ENCODE results near the gene MICU2.
"Not testable (repeated sequence)": the region's sequence is repeated elsewhere in the genome, so short reads cannot be mapped to it uniquely, and the experiment has no call there.

MICU2 gene

GRCh38 chr13:21616205-21616866 is 12.4 kb upstream of the MICU2 start:
- Histone ChIP-seq H3K4me1 (ENCODE audit: control insufficient read depth, insufficient read depth, low read length) (peaks cover 3% of the 10 kb centered on the region), H3K4me3 (ENCODE audit: low read length) (no peak overlapping the region), H3K9ac (ENCODE audit: low read length) (peak overlapping the region; percentile 42), H3K27me3 (ENCODE audit: control insufficient read depth, insufficient read depth, low read length) (no peaks in the 10 kb centered on the region), H3K9me3 (ENCODE audit: control insufficient read depth, low read length) (no peaks in the 10 kb centered on the region), H3K36me3 (ENCODE audit: control insufficient read depth, insufficient read depth, low read length) (no peaks in the 10 kb centered on the region)

DNA sequence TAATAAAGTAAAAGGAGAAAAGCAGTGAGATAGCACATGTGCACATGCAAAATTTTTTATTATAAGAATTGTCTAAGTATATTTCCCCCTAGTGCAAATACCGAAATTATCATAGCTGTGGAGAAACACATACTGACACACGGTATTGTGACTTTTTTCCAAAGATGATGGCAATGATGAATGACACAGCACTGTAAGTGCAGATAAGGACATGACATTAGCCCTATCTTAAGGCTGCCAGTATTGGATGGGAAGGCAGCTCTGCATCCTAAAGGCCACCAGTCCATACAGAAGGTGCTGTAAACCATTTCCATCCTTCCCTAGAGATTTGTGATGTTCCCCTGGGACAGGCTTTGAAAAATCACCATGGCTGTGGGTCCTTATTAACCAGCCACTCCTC is 11.5 kb upstream of the MICU2 start:
- no peaks in the 10 kb centered on the region for H3K36me3 ChIP-seq (ENCODE audit: control insufficient read depth, insufficient read depth, low read length)
- H3K9me3 ChIP-seq (ENCODE audit: control insufficient read depth, low read length) = no peaks in the 10 kb centered on the region
- H3K4me1 ChIP-seq (ENCODE audit: control insufficient read depth, insufficient read depth, low read length) = peaks cover 3% of the 10 kb centered on the region
- H3K9ac ChIP-seq (ENCODE audit: low read length) = no peak overlapping the region
- no peaks in the 10 kb centered on the region for H3K27me3 ChIP-seq (ENCODE audit: control insufficient read depth, insufficient read depth, low read length)
- H3K4me3 ChIP-seq (ENCODE audit: low read length) = no peak overlapping the region

DNA sequence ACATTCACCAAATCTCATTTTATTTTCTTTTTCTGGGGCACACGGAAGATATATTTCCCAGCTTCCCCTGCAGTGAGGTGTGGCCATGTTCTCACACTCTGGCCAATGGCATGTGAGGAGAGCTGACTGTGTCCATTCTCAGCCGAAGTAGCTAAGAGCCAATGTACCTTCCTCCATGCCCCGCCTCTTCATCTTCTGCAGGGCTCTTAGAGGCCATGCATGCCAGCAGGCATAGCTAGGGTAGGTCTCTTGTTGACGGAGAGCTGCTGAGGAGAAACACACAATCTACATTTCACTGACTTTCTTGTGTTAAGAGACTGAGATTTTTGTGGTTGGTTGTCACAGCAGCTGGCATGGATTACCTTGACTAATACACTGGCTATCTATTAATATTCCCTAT is 9.8 kb upstream of the MICU2 start:
- Histone ChIP-seq H3K27me3 (ENCODE audit: control insufficient read depth, insufficient read depth, low read length) (no peaks in the 10 kb centered on the region), H3K4me1 (ENCODE audit: control insufficient read depth, insufficient read depth, low read length) (peaks cover 3% of the 10 kb centered on the region)

DNA sequence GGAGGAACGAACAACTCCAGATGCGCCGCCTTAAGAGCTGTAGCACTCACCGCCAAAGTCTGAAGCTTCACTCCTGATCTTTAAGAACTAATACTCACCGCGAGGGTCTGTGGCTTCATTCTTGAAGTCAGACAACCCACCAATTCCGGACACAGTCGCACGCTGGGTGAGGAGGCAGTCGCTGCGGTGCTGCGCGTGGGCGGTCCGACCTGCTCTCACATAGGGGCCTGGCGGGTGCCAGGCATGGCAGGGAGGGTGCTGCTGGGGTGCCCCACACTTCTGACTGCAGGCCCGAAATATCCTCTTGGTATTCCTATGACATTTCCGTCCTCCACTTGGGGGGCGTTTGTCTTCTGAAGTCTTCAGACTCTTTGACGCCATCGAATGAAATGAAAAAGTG is 7.4 kb upstream of the MICU2 start:
- Histone ChIP-seq H3K36me3 (ENCODE audit: control insufficient read depth, insufficient read depth, low read length) (no peaks in the 10 kb centered on the region), H3K4me3 (ENCODE audit: low read length) (no peak overlapping the region), H3K4me1 (ENCODE audit: control insufficient read depth, insufficient read depth, low read length) (no peaks in the 10 kb centered on the region), H3K9me3 (ENCODE audit: control insufficient read depth, low read length) (no peaks in the 10 kb centered on the region), H3K27me3 (ENCODE audit: control insufficient read depth, insufficient read depth, low read length) (peaks cover 5% of the 10 kb centered on the region), H3K9ac (ENCODE audit: low read length) (no peak overlapping the region)

More for the DNA sequence above, 9.8 kb upstream of the MICU2 start:
- H3K4me3 ChIP-seq (ENCODE audit: low read length) = no peak overlapping the region
- no peaks in the 10 kb centered on the region for H3K9me3 ChIP-seq (ENCODE audit: control insufficient read depth, low read length)
- H3K36me3 ChIP-seq (ENCODE audit: control insufficient read depth, insufficient read depth, low read length) = no peaks in the 10 kb centered on the region
- H3K9ac ChIP-seq (ENCODE audit: low read length) = no peak overlapping the region

DNA sequence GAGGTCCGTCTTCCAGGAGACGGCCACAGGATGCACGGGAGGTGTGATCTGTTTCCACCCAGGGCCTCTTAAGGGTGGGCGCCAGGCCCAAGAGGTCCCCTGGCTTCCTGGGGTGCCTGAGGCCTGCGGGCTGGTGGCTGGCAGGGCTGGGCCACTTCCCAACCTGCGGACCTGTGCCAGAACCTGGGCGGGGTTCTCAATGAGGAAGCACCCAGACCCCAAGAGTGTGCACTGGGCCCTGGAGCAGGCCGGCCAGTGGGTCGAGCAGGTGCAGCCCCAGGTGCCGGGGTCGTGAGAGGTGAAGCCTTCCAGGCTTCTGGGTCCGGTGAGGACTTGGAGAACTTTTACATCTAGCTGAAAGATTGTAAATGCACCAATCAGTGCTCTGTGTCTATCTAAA is 6.7 kb upstream of the MICU2 start:
- no peaks in the 10 kb centered on the region for H3K9me3 ChIP-seq (ENCODE audit: control insufficient read depth, low read length)
- no peak overlapping the region for H3K4me3 ChIP-seq (ENCODE audit: low read length)
- no peaks in the 10 kb centered on the region for H3K36me3 ChIP-seq (ENCODE audit: control insufficient read depth, insufficient read depth, low read length)
- H3K9ac ChIP-seq (ENCODE audit: low read length) = no peak overlapping the region
- H3K4me1 ChIP-seq (ENCODE audit: control insufficient read depth, insufficient read depth, low read length) = no peaks in the 10 kb centered on the region
- H3K27me3 ChIP-seq (ENCODE audit: control insufficient read depth, insufficient read depth, low read length) = peaks cover 5% of the 10 kb centered on the region

- Histone ChIP-seq H3K9ac (ENCODE audit: low read length) (no peak overlapping the region), H3K27me3 (ENCODE audit: control insufficient read depth, insufficient read depth, low read length) (peaks cover 10% of the 10 kb centered on the region), H3K4me1 (ENCODE audit: control insufficient read depth, insufficient read depth, low read length) (no peaks in the 10 kb centered on the region), H3K36me3 (ENCODE audit: control insufficient read depth, insufficient read depth, low read length) (no peaks in the 10 kb centered on the region), H3K9me3 (ENCODE audit: control insufficient read depth, low read length) (no peaks in the 10 kb centered on the region), H3K4me3 (ENCODE audit: low read length) (no peak overlapping the region)
Observed at GRCh38 chr13:21608961-21609360, 5.0 kb upstream of the MICU2 start.

DNA sequence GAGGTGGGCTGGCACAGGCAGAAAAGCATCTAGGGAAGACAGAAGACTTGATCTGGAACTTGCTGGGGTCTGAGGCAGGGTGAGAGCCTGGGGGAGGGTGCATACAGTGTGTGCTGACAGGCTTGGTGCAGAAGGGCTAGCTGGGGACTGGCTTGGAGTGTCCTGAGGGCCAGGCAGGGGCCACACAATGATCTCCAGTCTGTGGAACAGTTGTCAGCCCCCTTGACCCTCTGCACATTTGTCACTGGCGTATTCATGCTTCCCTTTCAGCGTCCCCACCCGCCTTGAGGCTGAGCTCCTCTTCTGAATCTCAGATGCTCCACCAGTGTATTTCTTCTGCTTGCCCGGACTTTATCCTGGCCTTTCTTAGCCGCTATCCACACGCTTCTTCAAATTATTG is 2.8 kb upstream of the MICU2 start:
- Histone ChIP-seq H3K27me3 (ENCODE audit: control insufficient read depth, insufficient read depth, low read length) (peaks cover 10% of the 10 kb centered on the region), H3K4me3 (ENCODE audit: low read length) (no peak overlapping the region), H3K36me3 (ENCODE audit: control insufficient read depth, insufficient read depth, low read length) (no peaks in the 10 kb centered on the region), H3K9ac (ENCODE audit: low read length) (no peak overlapping the region), H3K4me1 (ENCODE audit: control insufficient read depth, insufficient read depth, low read length) (no peaks in the 10 kb centered on the region), H3K9me3 (ENCODE audit: control insufficient read depth, low read length) (no peaks in the 10 kb centered on the region)

DNA sequence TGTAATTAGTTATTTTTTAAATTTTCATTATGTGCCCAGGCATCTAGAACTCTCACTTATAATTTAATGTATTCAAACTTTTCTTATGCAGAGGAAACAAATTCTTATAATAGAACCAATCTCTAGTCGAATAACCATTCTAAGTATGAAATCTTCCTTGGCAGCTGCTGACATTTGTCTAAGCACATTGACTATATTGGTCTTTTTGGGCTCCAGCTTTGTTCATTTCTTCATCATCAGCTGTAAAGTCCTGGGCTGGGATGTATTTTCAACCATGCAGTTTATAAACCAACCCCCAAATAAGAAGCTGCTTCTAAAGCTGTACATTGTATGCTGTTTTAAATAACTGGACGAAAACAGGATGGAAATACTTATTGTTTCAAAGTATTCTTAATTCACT is 2.3 kb upstream of the MICU2 start:
- Histone ChIP-seq H3K4me1 (ENCODE audit: control insufficient read depth, insufficient read depth, low read length) (no peaks in the 10 kb centered on the region), H3K9me3 (ENCODE audit: control insufficient read depth, low read length) (no peaks in the 10 kb centered on the region), H3K9ac (ENCODE audit: low read length) (no peak overlapping the region), H3K27me3 (ENCODE audit: control insufficient read depth, insufficient read depth, low read length) (peaks cover 10% of the 10 kb centered on the region), H3K4me3 (ENCODE audit: low read length) (no peak overlapping the region), H3K36me3 (ENCODE audit: control insufficient read depth, insufficient read depth, low read length) (no peaks in the 10 kb centered on the region)

GRCh38 chr13:21596722-21597121 is 7.2 kb downstream of the MICU2 start:
- Histone ChIP-seq H3K4me1 (ENCODE audit: control insufficient read depth, insufficient read depth, low read length) (no peaks in the 10 kb centered on the region), H3K27me3 (ENCODE audit: control insufficient read depth, insufficient read depth, low read length) (no peaks in the 10 kb centered on the region), H3K36me3 (ENCODE audit: control insufficient read depth, insufficient read depth, low read length) (no peaks in the 10 kb centered on the region), H3K9me3 (ENCODE audit: control insufficient read depth, low read length) (no peaks in the 10 kb centered on the region), H3K4me3 (ENCODE audit: low read length) (no peak overlapping the region), H3K9ac (ENCODE audit: low read length) (no peak overlapping the region)

- no peaks in the 10 kb centered on the region for H3K27me3 ChIP-seq (ENCODE audit: control insufficient read depth, insufficient read depth, low read length)
- no peaks in the 10 kb centered on the region for H3K9me3 ChIP-seq (ENCODE audit: control insufficient read depth, low read length)
- no peak overlapping the region for H3K9ac ChIP-seq (ENCODE audit: low read length)
- no peaks in the 10 kb centered on the region for H3K4me1 ChIP-seq (ENCODE audit: control insufficient read depth, insufficient read depth, low read length)
- no peak overlapping the region for H3K4me3 ChIP-seq (ENCODE audit: low read length)
- H3K36me3 ChIP-seq (ENCODE audit: control insufficient read depth, insufficient read depth, low read length) = no peaks in the 10 kb centered on the region
Observed at GRCh38 chr13:21595546-21595822, 8.5 kb downstream of the MICU2 start.

DNA sequence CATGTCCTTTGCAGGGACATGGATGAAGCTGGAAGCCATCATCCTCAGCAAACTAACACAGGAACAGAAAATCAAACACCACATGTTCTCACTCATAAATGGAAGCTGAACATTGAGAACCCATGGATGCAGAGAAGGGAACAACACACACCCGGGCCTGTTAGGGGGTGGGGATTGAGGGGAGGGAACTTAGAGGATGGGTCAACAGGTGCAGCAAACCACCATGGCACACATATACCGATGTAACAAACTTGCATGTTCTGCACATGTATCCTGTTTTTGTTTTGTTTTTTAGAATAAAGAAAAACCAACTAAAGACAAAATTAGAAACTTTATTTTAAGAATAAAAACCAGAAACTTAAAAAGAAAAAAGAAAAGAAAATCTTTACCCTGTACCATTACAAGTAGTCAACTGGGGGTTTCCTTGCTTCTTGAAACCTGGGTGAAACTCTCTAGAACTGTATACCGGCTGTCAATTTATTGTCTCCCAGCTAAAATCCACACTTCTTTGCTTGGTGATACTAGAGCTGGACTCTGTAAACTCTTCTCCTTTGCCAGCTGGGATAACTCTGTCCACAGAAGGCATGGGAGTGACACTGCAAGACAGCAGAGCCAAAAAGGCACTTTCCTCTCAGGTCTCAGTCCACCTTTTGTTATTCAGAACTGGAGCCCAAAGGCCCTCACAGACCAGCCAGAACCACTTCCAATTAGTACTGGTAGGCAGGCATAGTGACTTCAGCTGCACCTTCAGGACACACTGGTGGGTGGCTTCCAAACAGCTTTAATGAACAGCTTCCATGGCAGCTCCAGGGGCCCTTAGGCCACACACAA is 9.0 kb downstream of the MICU2 start:
- Histone ChIP-seq H3K9me3 (ENCODE audit: control insufficient read depth, low read length) (no peaks in the 10 kb centered on the region), H3K4me1 (ENCODE audit: control insufficient read depth, insufficient read depth, low read length) (no peaks in the 10 kb centered on the region), H3K36me3 (ENCODE audit: control insufficient read depth, insufficient read depth, low read length) (no peaks in the 10 kb centered on the region), H3K27me3 (ENCODE audit: control insufficient read depth, insufficient read depth, low read length) (no peaks in the 10 kb centered on the region), H3K4me3 (ENCODE audit: low read length) (no peak overlapping the region), H3K9ac (ENCODE audit: low read length) (no peak overlapping the region)

GRCh38 chr13:21590665-21591456 is 13.1 kb downstream of the MICU2 start:
- not testable (repeated sequence) for H3K27me3 ChIP-seq (ENCODE audit: control insufficient read depth, insufficient read depth, low read length); H3K9ac ChIP-seq (ENCODE audit: low read length); H3K36me3 ChIP-seq (ENCODE audit: control insufficient read depth, insufficient read depth, low read length); H3K4me1 ChIP-seq (ENCODE audit: control insufficient read depth, insufficient read depth, low read length); H3K9me3 ChIP-seq (ENCODE audit: control insufficient read depth, low read length); H3K4me3 ChIP-seq (ENCODE audit: low read length)
